SK-N-SH (cell line): ENCODE results near the gene TUBGCP6.

Source experiments
- EP300 ChIP-seq, 2 experiments: IDR thresholded peaks; 2 replicates each; pipeline versions ENCODE4 v1.4.0 to v1.6.1; 2012; ENCODE audit warnings: borderline replicate concordance in 1 of 2, low read depth in 1 of 2, low read length in 1 of 2
- NFIC ChIP-seq: IDR thresholded peaks from 2 replicates; pipeline ENCODE4 v1.4.0; 2012; ENCODE audit warnings: borderline replicate concordance
- POLR2AphosphoS5 ChIP-seq: IDR thresholded peaks from 2 replicates; pipeline ENCODE4 v1.6.1; 2012; ENCODE audit warnings: low read depth, low read length
- TF ChIP-seq, protein P1 (sequence below): fragments of 200-600 bp; sonication (generic); IDR thresholded peaks from 2 replicates; pipeline ENCODE4 v1.6.1; 2017; ENCODE audit warnings: antibody characterized with exemption, mild to moderate bottlenecking, moderate library complexity
- TF ChIP-seq, protein P2 (sequence below): IDR thresholded peaks from 2 replicates; pipeline ENCODE4 v1.4.0; 2012; ENCODE audit warnings: low read depth, borderline replicate concordance
- TF ChIP-seq, protein P3 (sequence below): IDR thresholded peaks from 2 replicates; pipeline ENCODE4 v1.4.0; 2012; ENCODE audit warnings: low read depth

DNA sequence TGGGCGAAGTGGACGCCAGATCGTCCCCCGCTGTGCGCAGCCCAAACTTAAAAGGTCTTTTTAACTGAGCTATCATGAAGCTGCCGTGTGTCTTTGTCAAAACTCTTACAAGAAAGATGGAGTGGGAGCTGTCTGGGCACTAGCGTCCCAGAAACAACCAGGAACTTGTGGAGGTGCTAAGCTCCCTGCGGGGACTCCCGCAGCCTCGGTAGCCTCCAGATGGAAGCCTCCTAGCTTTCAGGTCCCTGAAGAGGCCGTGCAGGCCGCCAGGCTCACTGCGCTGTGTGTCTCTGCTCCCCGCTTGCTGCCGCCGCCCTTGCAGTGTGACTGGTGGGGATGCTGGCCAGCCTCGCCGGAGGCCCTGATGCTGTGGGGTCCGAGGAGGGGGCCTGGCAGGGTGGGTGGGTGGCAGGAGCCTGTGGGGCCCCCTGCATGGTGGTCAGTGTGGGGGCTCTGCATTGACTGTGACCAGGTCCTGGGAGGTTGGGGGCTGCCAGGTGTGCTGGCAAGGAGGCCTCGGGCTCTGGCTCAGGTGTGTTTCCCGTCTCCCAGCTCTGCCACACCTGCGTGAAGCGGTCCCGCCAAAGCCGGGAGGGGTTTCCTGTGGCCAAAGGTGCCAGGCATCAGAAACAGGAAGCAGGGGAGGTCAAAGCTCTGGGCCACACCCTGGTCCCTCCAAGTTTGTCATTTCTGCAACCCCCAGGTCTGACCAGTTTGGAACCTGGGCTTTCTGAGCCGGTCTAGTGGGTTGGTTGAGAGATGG is 57.9 kb downstream of the TUBGCP6 start:
- TF ChIP-seq POLR2AphosphoS5 = no peak
- no peak for TF ChIP-seq EP300 (IDR thresholded peaks at IDR 0.05; ENCODE audit: borderline replicate concordance in 1 of 2, low read depth in 1 of 2, low read length in 1 of 2)
- TF ChIP-seq, protein P1, sequence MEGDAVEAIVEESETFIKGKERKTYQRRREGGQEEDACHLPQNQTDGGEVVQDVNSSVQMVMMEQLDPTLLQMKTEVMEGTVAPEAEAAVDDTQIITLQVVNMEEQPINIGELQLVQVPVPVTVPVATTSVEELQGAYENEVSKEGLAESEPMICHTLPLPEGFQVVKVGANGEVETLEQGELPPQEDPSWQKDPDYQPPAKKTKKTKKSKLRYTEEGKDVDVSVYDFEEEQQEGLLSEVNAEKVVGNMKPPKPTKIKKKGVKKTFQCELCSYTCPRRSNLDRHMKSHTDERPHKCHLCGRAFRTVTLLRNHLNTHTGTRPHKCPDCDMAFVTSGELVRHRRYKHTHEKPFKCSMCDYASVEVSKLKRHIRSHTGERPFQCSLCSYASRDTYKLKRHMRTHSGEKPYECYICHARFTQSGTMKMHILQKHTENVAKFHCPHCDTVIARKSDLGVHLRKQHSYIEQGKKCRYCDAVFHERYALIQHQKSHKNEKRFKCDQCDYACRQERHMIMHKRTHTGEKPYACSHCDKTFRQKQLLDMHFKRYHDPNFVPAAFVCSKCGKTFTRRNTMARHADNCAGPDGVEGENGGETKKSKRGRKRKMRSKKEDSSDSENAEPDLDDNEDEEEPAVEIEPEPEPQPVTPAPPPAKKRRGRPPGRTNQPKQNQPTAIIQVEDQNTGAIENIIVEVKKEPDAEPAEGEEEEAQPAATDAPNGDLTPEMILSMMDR = no peak
- TF ChIP-seq, protein P2, sequence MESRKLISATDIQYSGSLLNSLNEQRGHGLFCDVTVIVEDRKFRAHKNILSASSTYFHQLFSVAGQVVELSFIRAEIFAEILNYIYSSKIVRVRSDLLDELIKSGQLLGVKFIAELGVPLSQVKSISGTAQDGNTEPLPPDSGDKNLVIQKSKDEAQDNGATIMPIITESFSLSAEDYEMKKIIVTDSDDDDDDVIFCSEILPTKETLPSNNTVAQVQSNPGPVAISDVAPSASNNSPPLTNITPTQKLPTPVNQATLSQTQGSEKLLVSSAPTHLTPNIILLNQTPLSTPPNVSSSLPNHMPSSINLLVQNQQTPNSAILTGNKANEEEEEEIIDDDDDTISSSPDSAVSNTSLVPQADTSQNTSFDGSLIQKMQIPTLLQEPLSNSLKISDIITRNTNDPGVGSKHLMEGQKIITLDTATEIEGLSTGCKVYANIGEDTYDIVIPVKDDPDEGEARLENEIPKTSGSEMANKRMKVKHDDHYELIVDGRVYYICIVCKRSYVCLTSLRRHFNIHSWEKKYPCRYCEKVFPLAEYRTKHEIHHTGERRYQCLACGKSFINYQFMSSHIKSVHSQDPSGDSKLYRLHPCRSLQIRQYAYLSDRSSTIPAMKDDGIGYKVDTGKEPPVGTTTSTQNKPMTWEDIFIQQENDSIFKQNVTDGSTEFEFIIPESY = no peak
- TF ChIP-seq, protein P3, sequence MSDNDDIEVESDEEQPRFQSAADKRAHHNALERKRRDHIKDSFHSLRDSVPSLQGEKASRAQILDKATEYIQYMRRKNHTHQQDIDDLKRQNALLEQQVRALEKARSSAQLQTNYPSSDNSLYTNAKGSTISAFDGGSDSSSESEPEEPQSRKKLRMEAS = no peak
- no peak for TF ChIP-seq NFIC
